Measurements from ENCODE around the gene CCS.

CCS gene

GRCh38 chr11:66604155-66604554 is 11.2 kb downstream of the CCS start:
- TF ChIP-seq CTCF (IDR thresholded peaks at IDR 0.05) = no peak

GRCh38 chr11:66607126-66607834 is 14.3 kb downstream of the CCS start:
- no peak for TF ChIP-seq CTCF (IDR thresholded peaks at IDR 0.05)

GRCh38 chr11:66609721-66610617 is 17.0 kb downstream of the CCS start:
- TF ChIP-seq CTCF (IDR thresholded peaks at IDR 0.05) = no peak

- no peak for TF ChIP-seq CTCF (IDR thresholded peaks at IDR 0.05)
These were observed 19.5 kb downstream of the CCS start for GRCh38 chr11:66612458-66612857.

GRCh38 chr11:66614073-66614472 is 21.1 kb downstream of the CCS start:
- TF ChIP-seq CTCF (IDR thresholded peaks at IDR 0.05) = no peak

GRCh38 chr11:66616379-66617154 is 23.6 kb downstream of the CCS start, which contains the start of gene RBM14:
Gene RBM14 (plus strand): TSS chr11:66616630. CDS start chr11:66616721, 91 bp downstream.
- TF ChIP-seq CTCF (IDR thresholded peaks at IDR 0.05) = no peak

- no peak for TF ChIP-seq CTCF (IDR thresholded peaks at IDR 0.05)
These were observed 24.3 kb downstream of the CCS start for GRCh38 chr11:66617155-66617834.

All from LNCAP (cell line).